HUES6 (cell line): ENCODE measurements around the gene ACOXL.

ENCODE experiments used
- H3K27ac ChIP-seq: 2 replicates; pipeline ENCODE4 v1.7.0; 2013; ENCODE audit warnings: low read depth, mild to moderate bottlenecking, low read length, inconsistent platforms
- H3K27me3 ChIP-seq: 2 replicates; pipeline ENCODE4 v1.6.1; 2013; ENCODE audit warnings: low read length; ENCODE audit not compliant: control insufficient read depth, insufficient read depth
- H3K36me3 ChIP-seq: 2 replicates; pipeline ENCODE4 v1.6.1; 2013; ENCODE audit warnings: low read length; ENCODE audit not compliant: control insufficient read depth, insufficient read depth
- H3K4me1 ChIP-seq: 2 replicates; pipeline ENCODE4 v1.6.1; 2013; ENCODE audit warnings: low read length; ENCODE audit not compliant: control insufficient read depth, insufficient read depth
- H3K4me3 ChIP-seq: 2 replicates; pipeline ENCODE4 v1.5.1; 2013; ENCODE audit warnings: low read depth, low read length
- H3K9ac ChIP-seq: one replicate; pipeline ENCODE4 v1.6.1; 2013; ENCODE audit warnings: mild to moderate bottlenecking, low read length
- H3K9me3 ChIP-seq: 2 replicates; pipeline ENCODE4 v1.6.1; 2013; ENCODE audit warnings: low read depth, low read length; ENCODE audit not compliant: control insufficient read depth, insufficient read depth

The ACOXL gene

DNA sequence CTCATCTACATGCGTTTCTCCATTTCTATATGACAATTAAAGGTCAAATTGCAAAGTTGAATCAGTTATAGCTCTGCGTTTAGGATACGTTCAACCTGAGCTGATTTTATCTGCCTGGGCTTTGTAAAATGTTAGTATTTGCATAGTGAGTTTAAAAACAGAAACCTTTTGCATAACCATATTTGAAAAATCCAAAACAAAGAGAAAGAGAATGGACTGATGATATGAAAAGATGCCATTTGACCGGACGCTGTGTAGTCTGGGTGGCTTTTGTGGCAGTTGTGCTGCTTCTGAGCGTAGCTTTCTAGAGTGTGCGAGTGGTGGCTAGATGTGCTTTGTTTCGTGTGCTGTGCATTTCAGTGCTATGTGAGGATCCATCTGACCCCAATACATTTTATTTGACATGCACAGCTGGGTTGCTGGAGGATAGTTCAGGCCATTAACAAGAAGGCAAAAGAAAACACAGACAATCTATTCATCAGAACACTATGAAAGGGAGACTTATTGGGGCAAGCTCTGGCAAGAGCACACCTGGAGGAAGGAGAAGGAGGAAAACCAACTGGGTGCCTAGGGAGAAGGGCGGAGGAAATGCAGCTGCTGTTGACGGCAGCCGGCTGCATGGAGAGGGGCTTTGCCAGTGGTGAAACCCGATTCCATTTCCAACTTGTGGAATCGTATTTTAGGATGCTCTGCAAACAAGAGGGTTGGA lies 126.8 kb downstream of the ACOXL start:
- H3K27ac ChIP-seq: no peak overlapping the region
- H3K4me3 ChIP-seq: no peak overlapping the region
- no peaks in the 10 kb centered on the region for H3K9me3 ChIP-seq
- H3K36me3 ChIP-seq: no peaks in the 10 kb centered on the region
- no peak overlapping the region for H3K9ac ChIP-seq
- peaks cover 18% of the 10 kb centered on the region for H3K4me1 ChIP-seq
- H3K27me3 ChIP-seq: no peaks in the 10 kb centered on the region

DNA sequence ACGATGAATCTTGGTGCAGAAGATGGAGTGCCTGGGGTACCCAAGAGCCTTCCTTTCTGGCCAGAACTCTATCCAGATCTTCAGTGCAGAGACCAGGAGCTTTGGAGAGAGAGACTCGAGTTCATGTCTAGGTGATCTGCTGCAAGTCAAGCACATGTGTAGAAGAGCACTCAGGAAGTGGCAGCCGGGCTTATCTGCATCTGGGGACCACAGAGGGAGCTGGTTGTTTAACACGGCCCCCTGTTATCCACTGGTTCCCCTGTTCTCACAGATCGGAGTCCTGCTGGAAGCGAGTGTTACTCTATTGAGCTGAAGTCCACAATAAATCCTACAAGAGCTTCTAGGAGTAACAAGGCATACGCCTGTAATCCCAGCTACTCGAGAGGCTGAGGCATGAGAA lies 128.3 kb downstream of the ACOXL start:
- Histone ChIP-seq H3K4me1 (peaks cover 19% of the 10 kb centered on the region), H3K4me3 (no peak overlapping the region), H3K27me3 (no peaks in the 10 kb centered on the region), H3K9ac (no peak overlapping the region), H3K27ac (no peak overlapping the region), H3K9me3 (no peaks in the 10 kb centered on the region), H3K36me3 (no peaks in the 10 kb centered on the region)

DNA sequence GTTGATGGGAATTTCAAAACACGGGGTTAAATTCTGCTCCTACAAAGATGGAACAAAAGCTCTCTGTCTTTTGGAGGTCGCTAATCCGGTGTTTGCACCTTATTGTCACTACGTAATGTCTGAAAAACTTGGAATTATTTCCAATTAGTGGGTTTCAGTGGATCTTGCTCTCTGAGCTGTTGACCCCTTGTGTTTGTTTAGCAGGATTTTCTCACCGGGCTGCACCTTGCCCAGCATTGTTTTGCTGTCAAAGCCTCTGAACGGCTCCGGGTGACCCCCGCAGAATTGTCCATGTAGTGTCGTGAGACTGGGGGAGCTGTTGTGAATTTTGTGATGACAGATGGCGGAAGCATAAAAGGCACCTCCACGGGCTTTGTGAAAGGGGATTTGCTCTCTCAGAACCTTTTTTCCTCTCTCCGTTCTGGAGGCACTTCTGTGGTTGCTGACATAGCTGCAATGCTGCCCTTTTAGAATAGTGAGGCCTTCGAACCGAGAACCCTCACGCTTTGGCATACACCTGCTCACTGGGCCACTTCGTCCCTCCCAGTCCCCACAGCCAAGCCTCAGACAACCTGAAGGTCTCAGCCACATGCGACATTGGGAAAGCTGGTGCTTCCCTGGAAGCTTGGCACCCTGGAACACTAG lies 129.4 kb downstream of the ACOXL start:
- Histone ChIP-seq H3K36me3 (no peaks in the 10 kb centered on the region), H3K27me3 (no peaks in the 10 kb centered on the region), H3K4me1 (peaks cover 19% of the 10 kb centered on the region), H3K9me3 (no peaks in the 10 kb centered on the region), H3K27ac (no peak overlapping the region), H3K4me3 (no peak overlapping the region), H3K9ac (no peak overlapping the region)

DNA sequence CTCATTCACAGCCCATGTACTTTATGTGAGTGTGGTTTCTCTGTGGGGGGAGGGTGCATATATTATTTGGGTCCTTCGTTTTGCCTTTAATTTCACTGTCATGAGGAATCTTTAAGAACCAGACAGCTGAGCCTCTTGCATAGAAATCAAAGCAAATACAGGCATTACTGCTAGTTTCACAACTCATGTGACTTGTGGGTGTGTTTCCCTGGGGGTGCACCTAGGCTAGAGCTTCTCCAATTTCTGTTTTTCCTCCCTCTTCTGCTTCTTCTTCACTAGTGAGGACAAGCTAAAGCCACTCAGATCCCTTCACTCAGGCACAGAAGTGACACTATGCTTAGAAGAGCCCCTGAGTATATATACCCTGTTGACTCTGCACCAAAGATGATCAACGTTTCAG lies 131.4 kb downstream of the ACOXL start:
- Histone ChIP-seq H3K9me3 (no peaks in the 10 kb centered on the region), H3K4me1 (peaks cover 12% of the 10 kb centered on the region), H3K27ac (no peak overlapping the region)

DNA sequence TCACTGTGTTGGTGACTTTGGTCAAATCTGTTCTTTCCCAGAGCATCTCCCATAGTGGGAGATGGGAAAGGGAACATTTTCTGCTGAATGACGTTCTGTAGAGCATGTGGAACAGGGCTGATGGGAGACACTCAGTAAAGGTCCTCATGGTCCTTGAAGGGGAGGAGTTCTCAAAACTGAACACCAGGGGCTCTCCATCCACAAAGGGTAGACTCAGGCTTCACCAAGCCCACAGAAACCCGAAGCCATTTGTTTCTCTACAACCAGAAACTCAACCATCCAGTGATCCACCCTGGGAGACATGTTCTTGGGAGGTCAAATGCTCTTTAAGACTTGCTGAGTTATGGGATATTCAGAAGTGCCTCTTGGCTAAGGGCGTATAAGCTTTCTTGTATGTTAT lies 131.8 kb downstream of the ACOXL start:
- Histone ChIP-seq H3K9me3 (no peaks in the 10 kb centered on the region), H3K27ac (no peak overlapping the region), H3K36me3 (no peaks in the 10 kb centered on the region), H3K4me3 (no peak overlapping the region), H3K27me3 (no peaks in the 10 kb centered on the region), H3K4me1 (peaks cover 12% of the 10 kb centered on the region), H3K9ac (no peak overlapping the region)

More for the DNA sequence above, 131.4 kb downstream of the ACOXL start:
- Histone ChIP-seq H3K4me3 (no peak overlapping the region), H3K36me3 (no peaks in the 10 kb centered on the region), H3K9ac (no peak overlapping the region), H3K27me3 (no peaks in the 10 kb centered on the region)

DNA sequence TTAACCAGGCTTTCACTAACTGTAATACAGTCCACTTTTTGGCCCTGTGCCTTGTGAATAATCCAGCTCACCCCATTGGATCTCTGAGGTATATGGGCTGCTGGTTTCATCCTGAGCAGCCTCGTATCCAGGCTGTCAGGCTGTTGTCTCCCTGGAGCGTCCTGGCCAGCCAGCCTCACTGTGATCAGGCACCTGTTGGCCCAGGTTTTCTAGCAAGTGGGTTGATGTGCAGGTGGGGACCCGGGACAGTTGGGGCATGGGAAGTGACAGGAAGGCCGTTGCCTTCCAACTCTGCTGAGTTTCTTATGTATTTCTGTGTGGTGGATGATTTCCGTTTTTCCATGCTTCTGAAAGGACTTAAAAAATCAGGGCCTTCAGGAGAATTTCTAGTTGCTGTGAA lies 132.4 kb downstream of the ACOXL start:
- H3K27me3 ChIP-seq: no peaks in the 10 kb centered on the region
- H3K4me3 ChIP-seq: no peak overlapping the region
- H3K4me1 ChIP-seq: peaks cover 10% of the 10 kb centered on the region; the same call in 1 of the 2 replicates
- no peak overlapping the region for H3K27ac ChIP-seq
- no peak overlapping the region for H3K9ac ChIP-seq
- no peaks in the 10 kb centered on the region for H3K36me3 ChIP-seq
- no peaks in the 10 kb centered on the region for H3K9me3 ChIP-seq

DNA sequence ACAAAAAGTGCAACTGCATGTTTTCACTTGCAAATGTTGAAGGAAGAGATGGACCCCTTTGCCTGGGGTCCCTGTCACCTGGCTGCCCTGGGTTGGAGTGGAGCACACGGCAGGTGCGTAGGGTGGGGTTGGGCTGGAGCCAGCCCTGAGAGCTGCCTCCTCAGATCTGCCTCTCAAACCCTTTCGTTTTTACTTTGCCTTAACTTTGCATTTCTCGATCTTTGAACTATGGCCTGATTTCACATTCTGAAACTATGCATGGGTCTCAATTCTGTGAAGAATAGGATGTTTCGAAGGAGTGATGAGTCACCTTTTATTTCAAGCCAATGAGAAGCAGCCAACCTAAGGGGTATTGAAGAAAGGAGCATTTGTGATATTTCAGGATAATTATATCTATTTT lies 132.8 kb downstream of the ACOXL start:
- Histone ChIP-seq H3K4me3 (no peak overlapping the region), H3K27ac (no peak overlapping the region), H3K4me1 (peaks cover 10% of the 10 kb centered on the region; the same call in 1 of the 2 replicates), H3K36me3 (no peaks in the 10 kb centered on the region), H3K27me3 (no peaks in the 10 kb centered on the region), H3K9me3 (no peaks in the 10 kb centered on the region), H3K9ac (no peak overlapping the region)

DNA sequence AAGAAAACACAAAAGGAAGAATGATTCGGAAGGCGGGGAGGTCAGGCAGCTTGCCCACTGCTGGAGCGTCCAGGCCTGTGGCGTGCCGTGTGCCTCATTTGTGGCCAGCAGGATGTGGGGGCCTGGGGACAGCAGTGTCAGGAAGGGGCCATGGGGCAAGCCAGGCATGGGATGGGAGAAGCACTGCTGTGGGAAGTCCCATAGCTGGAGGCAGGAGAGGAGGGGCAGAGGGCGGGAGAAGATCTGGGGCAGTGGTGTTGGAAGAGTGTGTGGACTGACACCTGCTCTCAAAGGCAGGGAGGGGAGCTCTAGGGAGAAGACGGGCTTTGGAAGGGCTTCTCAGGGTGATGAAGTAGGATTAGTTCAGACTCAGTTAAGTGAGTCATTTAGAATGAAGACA lies 133.7 kb downstream of the ACOXL start:
- Histone ChIP-seq H3K4me3 (no peak overlapping the region), H3K27me3 (no peaks in the 10 kb centered on the region), H3K36me3 (no peaks in the 10 kb centered on the region), H3K4me1 (peaks cover 10% of the 10 kb centered on the region; the same call in 1 of the 2 replicates), H3K9me3 (no peaks in the 10 kb centered on the region), H3K9ac (no peak overlapping the region), H3K27ac (no peak overlapping the region)

DNA sequence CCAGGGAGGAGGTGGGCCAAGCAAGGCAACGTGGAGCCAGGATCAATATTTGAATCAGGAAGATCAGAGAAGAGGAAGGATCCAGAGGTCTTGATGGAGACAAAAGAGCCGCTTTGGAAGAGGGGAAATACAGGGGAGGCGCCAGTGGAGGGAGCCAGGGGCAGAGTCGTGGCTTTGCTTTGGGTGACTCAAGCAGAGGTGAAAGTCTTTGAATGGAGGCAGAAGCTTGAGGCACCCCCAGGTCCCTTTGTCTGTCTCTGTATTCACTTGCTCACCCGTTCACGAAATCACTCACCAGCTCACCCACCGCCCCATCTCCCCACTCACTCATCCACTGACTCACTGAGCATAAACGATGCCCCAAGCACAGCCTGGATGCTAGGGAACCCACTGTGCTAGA lies 134.1 kb downstream of the ACOXL start:
- H3K27me3 ChIP-seq: no peaks in the 10 kb centered on the region
- H3K9me3 ChIP-seq: no peaks in the 10 kb centered on the region
- H3K36me3 ChIP-seq: no peaks in the 10 kb centered on the region
- no peak overlapping the region for H3K27ac ChIP-seq
- no peak overlapping the region for H3K4me3 ChIP-seq
- H3K4me1 ChIP-seq: peaks cover 10% of the 10 kb centered on the region; the same call in 1 of the 2 replicates
- no peak overlapping the region for H3K9ac ChIP-seq

DNA sequence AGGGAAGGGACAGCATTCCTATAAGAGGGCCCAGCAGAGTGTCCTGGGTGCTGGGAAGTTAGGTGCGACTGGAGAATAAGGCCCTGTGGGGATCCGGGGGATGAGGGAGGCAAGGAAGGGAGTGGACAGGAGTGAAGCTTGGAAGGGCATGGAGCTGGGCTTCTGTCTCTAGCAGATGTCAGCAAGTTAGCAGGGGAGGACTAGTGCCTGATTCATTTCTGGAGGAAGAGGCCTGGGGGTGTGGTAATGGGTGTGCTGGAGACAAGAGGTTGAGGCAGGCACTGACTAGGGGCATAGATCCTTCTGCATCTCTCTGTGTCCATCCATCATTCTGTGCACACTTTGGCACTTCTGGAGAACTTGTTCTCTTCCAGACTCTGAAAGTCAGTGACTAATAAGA lies 134.7 kb downstream of the ACOXL start:
- no peak overlapping the region for H3K4me3 ChIP-seq

DNA sequence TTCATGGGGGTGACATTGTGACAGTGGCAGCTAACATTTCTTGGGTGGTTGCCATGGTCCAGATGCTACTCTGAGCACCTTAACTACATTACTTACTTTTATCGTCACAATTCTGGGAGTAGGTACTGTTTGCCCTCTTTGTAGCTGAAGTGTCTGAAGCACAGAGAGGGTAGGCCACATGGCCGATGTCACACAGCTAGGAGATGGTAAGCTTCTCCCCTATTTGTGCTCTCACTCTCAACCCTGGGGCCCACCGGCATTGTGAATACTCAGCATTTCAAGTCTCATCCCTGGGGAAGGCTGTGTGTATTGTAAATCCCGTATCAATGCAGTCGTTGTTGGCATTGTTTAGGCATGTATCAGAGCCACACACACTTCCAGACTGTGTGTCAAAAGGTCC lies 136.6 kb downstream of the ACOXL start:
- H3K27me3 ChIP-seq: no peaks in the 10 kb centered on the region
- peaks cover 20% of the 10 kb centered on the region for H3K4me1 ChIP-seq
- H3K4me3 ChIP-seq: no peak overlapping the region
- H3K9me3 ChIP-seq: no peaks in the 10 kb centered on the region
- no peaks in the 10 kb centered on the region for H3K36me3 ChIP-seq
- no peak overlapping the region for H3K9ac ChIP-seq
- no peak overlapping the region for H3K27ac ChIP-seq

More for the DNA sequence above, 134.7 kb downstream of the ACOXL start:
- Histone ChIP-seq H3K4me1 (peaks cover 10% of the 10 kb centered on the region; the same call in 1 of the 2 replicates), H3K9me3 (no peaks in the 10 kb centered on the region), H3K36me3 (no peaks in the 10 kb centered on the region), H3K27me3 (no peaks in the 10 kb centered on the region), H3K27ac (no peak overlapping the region), H3K9ac (no peak overlapping the region)
